SKM-1 (cell line): Measurements from ENCODE around the gene KCNJ11.

Experiments used
- DNase-seq: peaks from one replicate; lab custom pipeline; 2025; ENCODE audit not compliant: unreplicated experiment; lab: John Stamatoyannopoulos, UW

The KCNJ11 gene

DNA sequence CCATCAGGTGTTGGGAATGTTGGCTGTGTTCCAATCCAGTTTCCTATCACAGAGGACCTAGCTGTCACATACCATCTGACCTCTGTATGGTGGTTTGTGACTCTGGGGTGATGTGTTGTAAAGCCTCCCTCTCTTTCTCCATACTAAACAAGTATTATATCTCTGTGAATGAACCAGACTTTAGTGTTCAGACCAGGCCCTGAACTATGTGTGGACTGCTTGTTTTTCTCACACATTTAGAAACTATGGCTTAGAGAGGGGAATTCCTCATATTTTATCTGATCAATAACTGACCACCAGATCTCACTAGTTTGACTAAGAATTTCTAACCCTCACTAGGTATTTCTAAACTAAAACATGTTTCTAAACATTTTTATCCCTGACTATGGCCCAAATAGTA is 19.4 kb downstream of the KCNJ11 start:
- DNase-seq, result no peak

DNA sequence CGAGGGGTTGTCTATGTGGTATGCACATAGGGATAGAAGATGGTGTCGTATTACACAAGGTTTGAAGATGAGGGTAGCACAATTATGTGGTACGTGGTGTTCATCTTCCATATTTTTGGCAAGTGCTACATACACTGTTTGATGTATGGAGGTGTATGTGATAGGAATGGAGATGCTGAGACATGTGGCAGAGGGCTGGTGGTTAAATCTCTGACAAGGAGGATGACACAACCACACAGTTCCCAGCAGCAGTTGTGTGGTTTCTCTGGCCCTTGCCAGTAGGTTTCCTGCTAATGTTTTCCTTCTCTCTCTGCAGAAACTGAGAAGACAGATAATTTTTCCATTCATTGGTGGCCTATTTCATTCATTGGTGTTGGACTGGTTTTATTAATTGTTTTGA is 19.9 kb downstream of the KCNJ11 start:
- no peak for DNase-seq

DNA sequence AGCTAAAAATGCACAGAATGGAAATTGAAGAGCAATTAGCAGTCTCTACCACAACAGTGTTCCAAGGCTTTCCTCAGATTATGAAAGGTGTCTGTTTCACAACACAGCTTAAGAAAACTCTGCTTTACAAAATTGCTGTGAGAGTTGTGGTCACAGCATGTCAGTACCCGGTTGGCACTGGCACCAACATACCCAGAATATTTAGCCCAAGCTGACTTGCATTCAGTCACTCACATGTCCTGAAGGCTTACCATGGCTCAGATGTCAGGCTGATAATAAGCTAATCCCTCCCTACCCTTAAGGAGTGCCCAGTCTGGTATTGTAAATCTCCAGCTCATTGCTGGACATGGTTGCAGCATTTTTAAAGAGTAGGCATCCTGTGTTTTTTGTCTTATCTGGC is 22.0 kb downstream of the KCNJ11 start:
- no peak for DNase-seq

DNA sequence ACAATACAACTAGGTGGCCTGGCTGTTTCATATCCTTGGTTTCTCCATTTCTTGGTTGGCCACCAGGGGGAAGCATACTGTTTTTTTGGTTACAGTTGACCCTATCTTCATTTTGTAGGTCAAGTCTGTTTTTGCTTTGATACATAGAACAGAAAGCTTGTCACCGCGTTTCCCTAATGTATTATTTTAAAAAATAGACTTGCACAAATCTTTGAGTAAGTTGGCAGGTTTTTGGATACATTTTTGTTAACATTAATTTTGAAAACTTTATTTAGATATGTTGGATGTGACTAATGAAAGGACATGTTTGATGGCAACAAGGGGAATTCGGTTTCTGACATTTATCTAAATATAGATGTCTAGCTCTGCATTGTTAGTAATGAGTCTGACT is 33.9 kb downstream of the KCNJ11 start:
- peak; percentile 69 for DNase-seq

DNA sequence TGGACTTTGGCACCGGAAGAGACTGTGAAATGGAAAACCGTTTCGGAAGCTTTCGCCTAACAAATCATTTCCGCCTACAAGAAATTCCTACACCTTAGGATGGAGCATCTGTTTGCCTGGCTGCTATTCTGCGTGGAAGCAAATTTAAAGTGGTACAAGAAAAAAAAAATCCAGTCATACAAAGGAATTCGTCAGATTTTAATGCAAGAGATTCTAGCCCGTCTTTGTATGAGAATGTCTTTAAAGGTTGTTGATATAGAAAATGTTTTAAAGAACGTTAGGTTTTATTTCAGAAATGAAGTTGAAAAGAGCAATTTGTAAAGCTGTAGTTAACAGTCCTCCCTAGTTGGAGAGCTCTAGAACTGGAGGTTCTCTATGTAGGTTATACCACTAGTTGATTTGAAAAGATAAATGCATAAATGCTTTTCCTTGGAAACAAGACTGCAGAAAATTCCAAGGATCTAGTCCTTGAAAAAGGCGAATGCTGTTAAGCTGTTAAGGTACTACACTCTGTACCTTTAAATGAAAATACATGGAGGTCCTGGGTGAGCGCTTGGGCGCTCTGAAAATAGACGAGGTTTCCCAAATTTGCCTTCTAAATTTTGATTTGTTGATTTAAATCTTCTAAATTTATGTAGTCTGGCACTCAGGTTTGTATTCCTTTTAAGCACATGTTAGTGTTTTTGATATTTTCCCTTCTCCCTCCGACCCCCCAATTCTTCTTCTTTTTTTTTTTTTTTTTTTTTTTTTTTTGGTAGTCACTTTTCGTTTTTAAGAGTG is 34.4 kb downstream of the KCNJ11 start:
- no peak for DNase-seq

DNA sequence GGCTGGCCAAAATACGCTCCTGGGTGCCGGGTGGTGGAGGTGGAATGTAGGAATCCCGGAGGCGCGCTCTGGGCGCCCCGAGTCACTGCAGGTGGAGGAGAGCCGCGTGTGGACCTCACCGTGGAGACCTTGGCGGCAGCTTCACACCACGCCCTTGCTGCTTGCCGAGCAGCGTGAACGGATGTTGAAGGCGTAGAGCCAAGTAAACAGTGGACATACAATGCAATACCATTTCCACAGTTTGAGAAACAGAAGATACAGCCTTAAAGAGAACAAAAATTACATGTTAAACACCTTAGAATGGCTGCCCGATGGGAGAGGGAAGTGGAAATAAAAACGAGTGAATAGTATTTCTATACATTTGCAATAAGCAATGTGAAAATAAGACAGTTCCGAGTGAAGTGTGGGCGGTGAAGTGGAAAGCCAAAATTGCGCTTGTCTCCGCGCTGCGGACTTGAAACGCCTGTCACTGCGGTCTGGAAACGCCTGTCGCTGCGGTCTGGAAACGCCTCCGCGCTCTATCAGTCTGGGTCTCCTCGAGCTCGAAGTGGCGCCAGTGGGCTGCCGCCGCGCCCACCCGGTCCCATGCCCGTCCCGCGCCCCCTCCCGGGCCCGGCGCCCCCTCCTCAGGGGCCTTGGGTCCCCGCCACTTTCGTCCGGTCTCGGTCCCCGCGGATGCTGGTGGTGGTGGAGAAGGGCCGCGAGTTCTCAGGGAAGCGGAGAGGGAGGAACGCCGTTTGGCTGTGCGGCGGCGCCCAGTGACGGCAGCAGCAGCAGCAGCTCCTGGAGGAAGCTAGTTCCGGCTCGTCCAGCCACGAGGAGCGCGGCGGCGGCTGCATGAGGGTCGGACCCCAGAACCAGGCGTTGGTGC is 35.3 kb downstream of the KCNJ11 start:
- DNase-seq, result peak; percentile 22

DNA sequence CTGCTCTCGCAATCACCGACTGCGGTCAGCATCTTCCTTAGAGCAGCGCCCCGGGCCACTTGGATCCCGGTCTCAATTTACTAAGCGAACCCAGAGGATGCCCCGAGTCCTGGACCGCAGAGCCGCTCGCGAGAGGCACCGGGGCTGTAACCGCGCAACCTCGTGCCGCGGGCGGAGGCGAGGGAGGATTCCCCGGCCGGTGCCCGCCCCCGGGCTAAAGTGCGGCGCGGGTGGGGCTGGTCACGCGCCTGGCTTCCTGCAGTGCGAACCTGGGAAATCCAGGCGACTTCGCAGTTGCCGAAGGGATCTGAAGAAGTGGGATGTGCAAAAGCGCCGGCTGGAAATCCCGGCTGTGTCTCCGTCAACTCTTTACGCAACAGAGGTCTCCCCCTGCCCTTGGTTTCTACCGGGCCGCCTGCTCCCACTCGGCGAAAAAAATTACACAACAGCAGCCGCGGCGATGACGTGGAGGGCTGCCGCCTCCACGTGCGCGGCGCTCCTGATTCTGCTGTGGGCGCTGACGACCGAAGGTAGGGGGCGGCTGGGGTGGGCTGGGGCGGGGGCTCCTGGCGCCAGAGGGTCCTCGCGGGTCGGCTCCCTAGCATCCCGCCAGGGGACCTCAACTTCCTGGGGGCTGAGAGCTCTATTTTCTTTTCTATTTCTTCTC is 36.8 kb downstream of the KCNJ11 start, which contains the start of gene NCR3LG1:
Gene NCR3LG1 (plus strand): TSS at position 291 of the 667 bp plus-strand sequence. CDS start 170 bp downstream, at position 461.
- DNase-seq, result peak; percentile 60

DNA sequence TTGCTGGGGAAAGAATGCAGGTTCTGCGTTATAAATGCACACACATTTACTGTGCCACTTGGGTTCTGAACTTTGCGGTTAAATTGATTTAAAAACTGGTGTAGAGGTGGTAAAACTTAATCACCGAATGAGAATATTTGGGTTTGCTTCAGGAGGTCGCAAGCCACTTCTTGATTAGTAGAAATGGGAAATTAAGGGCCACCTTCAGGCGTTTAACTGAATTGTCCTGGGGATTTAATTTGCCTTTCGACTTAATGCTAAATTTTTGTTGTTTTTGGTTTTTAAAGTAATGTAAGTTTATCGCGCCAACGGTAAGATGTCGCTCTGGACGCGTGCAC is 37.3 kb downstream of the KCNJ11 start:
- no peak for DNase-seq

DNA sequence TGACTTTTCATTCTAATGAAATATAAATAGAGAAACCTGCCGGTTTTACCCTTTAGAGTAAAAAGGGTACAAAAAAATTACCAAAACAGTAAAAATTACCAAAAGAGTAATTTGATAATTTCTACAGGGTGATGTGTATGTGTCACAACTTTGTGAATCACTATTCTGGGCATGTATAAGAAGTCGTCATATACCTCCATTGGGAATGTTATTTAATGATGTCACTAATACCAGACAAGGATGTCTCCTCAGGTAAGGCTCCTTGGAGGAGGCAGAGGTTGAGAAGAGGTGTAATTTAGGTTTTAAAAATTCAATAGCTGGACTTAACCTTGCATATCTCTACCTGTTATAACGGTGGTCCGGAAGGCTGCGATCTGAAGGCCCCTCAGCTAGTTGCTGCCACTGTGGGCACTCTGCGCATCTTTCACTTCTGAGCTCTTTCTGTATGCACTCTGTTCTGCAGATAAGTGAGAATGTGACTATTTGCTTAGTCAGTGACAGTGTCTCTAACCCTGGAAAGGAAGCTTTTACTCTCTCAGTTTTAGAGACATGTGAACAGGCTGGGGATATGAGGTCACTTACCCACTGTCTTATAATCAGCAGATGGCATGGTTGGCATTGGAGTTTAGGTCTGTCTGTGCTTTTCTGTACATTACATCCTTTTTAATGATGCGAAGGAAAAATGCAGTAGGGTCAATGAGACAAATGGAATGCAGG is 37.8 kb downstream of the KCNJ11 start:
- DNase-seq, result no peak

DNA sequence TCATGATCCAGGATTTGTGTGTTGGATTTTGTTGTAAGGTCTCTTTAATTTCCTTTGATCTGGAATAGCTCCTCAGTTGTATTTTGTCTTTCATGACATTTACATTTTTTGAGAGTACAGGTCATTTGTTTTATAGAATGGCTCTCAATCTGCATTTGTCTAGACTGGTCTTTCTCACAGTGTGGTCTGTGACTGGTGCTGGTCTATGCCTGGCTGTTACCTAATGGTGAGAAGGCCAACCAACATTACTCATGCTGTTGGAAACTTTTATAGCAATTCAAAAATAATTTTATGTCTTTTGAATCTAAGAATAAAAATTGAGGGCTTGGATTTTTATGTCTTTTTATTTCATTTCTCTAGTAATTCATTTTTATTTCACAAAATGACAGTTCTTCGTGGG is 40.8 kb downstream of the KCNJ11 start:
- no peak for DNase-seq

DNA sequence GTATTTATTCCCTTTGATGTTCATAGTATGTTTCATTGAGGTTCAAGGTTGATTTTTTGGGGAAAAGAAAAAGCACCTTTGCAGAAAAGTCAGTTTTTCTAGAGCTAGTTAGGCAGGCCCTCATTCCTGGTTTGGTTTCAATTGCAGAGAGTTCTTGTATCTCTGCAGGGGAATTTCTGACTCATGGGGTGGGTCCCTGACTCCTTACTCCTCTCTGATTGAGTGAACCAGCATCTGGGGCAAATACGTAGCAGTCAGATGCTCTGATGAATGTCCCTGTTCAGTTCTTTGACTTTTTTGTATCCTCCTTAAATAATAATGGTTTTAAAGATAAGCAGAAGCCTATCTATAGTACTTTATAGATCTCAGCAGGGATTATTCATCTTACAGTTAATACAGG is 44.6 kb downstream of the KCNJ11 start:
- DNase-seq, result no peak

DNA sequence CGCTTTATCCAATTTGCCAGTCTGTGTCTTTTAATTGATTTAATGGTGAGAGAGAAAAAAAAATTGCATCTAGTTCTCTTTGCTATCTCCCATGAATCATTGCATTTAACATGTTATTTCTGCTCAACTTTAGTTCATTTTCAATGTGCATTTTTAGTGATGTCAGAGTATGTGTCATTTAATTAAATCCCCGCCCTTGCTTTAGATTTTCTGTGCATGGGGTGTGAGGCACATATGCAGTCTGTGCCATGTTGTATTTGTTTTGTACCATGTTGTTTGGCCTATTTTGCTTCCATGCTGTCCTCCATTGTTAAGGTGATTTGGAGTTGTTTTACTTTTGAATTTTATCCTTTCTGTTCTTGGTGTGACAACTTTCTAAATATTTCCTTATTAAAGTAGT is 45.2 kb downstream of the KCNJ11 start:
- no peak for DNase-seq
